GM21529 (cell line): Measurements from ENCODE around the gene SPEG.

Source experiments
- ATAC-seq: cut with Tn5 transposase; IDR thresholded peaks from one replicate; pipeline ENCODE4 v1.9.1; 2021; ENCODE audit not compliant: unreplicated experiment

SPEG gene

GRCh38 chr2:219475697-219476651 is 41.3 kb downstream of the SPEG start:
- ATAC-seq: peak; percentile 77

DNA sequence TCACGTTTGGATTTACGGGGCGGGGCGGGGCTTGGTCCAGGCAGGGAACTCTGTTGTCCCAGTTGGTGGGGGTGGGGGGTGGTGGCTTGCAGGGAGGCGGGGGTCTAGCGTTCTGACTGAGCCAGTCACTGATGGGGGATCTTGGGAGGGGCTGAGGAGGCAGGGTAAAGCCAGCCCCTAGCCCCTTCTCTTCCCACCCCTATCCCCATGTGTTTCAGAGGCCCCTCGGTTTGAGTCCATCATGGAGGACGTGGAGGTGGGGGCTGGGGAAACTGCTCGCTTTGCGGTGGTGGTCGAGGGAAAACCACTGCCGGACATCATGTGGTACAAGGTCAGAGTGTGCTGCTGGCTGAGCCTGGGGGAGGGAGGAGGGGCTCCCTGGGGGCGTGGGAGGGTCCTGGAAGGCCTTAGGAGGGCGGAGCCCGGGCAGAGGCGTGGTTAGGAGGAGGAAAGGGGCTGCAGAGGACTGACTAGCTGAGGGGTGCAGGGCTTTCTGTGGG is 42.1 kb downstream of the SPEG start:
- ATAC-seq: no peak

DNA sequence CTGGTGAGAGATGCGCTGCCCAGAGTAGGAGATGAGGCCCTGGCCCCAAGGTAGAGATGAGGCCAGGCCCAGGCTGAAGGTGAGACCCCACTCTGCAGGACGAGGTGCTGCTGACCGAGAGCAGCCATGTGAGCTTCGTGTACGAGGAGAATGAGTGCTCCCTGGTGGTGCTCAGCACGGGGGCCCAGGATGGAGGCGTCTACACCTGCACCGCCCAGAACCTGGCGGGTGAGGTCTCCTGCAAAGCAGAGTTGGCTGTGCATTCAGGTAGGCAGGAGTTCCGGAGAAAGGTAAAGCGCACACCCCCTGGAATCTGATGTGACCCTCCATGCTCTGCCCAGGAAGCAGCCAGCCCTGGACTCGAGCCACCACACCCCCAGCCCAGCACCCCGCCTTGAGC is 42.5 kb downstream of the SPEG start:
- no peak for ATAC-seq

DNA sequence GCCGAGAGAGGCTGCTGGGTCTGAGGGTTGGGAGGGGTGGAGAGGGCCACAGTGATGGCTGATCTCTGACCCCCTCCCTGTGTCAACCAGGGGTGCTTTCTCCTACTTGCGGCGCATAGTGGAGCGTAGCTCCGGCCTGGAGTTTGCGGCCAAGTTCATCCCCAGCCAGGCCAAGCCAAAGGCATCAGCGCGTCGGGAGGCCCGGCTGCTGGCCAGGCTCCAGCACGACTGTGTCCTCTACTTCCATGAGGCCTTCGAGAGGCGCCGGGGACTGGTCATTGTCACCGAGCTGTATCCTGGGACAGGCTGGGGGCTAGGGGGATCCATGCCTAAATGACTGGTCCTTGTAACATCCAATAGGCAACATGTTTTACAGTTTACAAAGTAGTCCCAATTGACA is 43.2 kb downstream of the SPEG start:
- no peak for ATAC-seq

- ATAC-seq: no peak
Observed at GRCh38 chr2:219478916-219479315, 44.3 kb downstream of the SPEG start.

GRCh38 chr2:219480004-219480403 is 45.4 kb downstream of the SPEG start:
- ATAC-seq: no peak

DNA sequence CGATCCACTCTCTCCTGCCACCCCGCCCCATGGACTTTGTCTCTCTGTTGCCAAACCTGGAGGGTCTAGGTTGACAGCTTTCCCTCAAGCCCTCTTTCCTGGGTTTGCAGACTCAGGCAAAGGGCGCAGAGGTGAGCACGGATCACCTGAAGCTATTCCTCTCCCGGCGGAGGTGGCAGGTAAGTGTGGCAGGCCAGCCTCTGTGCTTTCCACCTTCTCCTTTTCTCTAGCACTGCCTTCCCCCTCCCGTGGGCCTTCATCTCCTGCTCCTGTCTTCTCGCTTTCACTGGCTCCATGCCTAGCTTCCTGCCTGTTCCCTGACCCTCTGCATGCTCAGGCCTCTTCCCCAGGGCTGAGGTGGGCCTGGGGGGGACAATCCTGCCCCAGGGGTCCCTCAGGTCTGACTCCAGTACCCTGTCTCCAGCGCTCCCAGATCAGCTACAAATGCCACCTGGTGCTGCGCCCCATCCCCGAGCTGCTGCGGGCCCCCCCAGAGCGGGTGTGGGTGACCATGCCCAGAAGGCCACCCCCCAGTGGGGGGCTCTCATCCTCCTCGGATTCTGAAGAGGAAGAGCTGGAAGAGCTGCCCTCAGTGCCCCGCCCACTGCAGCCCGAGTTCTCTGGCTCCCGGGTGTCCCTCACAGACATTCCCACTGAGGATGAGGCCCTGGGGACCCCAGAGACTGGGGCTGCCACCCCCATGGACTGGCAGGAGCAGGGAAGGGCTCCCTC is 48.2 kb downstream of the SPEG start:
- no peak for ATAC-seq

GRCh38 chr2:219483451-219484342 is 49.1 kb downstream of the SPEG start:
- no peak for ATAC-seq

DNA sequence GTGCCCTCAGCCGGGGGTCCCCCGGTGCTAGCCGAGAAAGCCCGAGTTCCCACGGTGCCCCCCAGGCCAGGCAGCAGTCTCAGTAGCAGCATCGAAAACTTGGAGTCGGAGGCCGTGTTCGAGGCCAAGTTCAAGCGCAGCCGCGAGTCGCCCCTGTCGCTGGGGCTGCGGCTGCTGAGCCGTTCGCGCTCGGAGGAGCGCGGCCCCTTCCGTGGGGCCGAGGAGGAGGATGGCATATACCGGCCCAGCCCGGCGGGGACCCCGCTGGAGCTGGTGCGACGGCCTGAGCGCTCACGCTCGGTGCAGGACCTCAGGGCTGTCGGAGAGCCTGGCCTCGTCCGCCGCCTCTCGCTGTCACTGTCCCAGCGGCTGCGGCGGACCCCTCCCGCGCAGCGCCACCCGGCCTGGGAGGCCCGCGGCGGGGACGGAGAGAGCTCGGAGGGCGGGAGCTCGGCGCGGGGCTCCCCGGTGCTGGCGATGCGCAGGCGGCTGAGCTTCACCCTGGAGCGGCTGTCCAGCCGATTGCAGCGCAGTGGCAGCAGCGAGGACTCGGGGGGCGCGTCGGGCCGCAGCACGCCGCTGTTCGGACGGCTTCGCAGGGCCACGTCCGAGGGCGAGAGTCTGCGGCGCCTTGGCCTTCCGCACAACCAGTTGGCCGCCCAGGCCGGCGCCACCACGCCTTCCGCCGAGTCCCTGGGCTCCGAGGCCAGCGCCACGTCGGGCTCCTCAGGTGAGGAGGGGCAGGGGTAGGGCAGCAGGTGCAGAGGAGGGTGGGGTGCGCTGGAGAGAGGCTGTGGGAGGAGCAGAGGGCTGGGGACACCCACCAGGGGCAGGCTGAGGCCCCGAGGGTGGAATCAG is 49.9 kb downstream of the SPEG start:
- no peak for ATAC-seq

GRCh38 chr2:219485201-219485580 is 50.5 kb downstream of the SPEG start:
- no peak for ATAC-seq

- no peak for ATAC-seq
Observed at GRCh38 chr2:219486380-219486959, 51.8 kb downstream of the SPEG start.

GRCh38 chr2:219488149-219488843 is 53.7 kb downstream of the SPEG start:
- no peak for ATAC-seq

- ATAC-seq: no peak
Observed at GRCh38 chr2:219488844-219489194, 54.2 kb downstream of the SPEG start.

GRCh38 chr2:219489315-219489714 is 54.7 kb downstream of the SPEG start:
- ATAC-seq: no peak

DNA sequence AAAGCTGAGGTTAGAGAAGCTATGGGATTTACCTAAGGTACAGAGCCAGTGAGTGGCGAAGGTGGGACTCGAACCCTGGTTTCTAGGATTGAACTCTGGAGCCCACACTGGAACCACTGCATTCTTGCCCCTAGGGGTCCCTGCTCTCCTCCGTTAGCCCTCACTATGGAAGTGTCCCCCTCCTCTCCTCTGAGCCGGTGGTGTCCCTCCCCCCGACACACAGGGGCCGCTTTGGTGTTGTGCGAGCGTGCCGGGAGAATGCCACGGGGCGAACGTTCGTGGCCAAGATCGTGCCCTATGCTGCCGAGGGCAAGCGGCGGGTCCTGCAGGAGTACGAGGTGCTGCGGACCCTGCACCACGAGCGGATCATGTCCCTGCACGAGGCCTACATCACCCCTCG is 55.5 kb downstream of the SPEG start:
- ATAC-seq: no peak

DNA sequence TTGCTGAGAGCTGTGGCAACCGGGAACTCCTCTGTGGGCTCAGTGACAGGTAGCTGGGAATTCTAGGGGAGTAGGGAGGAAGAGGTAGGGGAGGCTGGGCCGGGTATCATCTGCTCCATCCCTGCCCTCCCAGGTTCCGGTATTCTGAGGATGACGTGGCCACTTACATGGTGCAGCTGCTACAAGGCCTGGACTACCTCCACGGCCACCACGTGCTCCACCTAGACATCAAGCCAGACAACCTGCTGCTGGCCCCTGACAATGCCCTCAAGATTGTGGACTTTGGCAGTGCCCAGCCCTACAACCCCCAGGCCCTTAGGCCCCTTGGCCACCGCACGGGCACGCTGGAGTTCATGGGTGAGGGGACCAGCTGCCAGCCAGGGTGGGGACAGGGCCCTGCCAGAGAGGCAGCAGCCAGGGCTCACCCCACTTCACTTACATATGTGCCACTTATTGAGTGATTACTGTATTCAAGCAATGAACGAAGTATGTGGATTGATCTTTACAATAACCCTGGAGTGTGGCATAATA is 56.0 kb downstream of the SPEG start:
- ATAC-seq: no peak

DNA sequence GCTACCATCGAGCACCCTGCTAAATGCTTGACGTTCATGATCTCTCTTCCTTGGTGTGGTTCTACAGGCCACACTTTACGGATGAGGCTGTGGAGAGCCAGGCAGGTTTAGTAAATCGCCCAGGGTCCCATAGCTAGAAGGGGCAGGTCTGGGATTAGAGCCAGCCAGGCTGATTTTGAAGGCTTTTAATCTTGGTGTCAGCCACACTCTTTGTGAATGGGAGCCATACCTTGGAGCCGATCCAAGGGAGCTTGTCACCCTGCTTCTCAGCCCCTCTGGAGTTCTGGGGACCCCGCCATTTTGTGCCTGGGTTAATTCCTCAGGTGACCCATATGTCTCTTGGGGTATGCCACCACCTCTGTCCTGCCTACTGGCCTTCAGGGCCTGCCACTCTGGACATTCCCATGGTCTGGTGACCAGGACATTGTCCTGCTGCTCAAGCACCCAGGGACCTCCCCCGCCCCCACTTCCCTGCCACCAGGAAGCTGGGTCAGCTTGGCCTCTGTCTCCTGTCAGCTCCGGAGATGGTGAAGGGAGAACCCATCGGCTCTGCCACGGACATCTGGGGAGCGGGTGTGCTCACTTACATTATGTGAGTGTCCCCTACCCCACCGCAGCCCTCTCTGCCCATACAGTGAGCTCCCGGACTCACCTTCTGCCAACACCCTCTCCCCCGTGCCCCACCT is 56.8 kb downstream of the SPEG start:
- no peak for ATAC-seq

DNA sequence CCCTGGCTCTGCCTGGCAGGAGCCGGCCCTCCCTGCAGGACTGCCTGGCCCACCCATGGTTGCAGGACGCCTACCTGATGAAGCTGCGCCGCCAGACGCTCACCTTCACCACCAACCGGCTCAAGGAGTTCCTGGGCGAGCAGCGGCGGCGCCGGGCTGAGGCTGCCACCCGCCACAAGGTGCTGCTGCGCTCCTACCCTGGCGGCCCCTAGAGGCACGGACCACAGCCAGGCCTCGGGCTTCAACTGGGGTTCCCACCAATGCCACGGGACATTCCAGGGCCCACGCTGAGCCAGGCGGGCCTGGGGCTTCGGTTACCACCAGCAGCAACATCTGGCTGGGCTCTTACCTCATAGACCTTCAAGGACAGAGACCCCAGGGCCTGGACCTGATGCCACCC is 57.9 kb downstream of the SPEG start:
- ATAC-seq: no peak
